ENCODE measurements around the gene CASTOR1. TPM values are rescaled to one million over a fixed set of nuclear protein-coding genes. Genes with fewer than 3 reads are reported as not detected.

The CASTOR1 gene
- total RNA-seq, 2 donors from 2014 or later = 7.5 to 22.6 TPM

DNA sequence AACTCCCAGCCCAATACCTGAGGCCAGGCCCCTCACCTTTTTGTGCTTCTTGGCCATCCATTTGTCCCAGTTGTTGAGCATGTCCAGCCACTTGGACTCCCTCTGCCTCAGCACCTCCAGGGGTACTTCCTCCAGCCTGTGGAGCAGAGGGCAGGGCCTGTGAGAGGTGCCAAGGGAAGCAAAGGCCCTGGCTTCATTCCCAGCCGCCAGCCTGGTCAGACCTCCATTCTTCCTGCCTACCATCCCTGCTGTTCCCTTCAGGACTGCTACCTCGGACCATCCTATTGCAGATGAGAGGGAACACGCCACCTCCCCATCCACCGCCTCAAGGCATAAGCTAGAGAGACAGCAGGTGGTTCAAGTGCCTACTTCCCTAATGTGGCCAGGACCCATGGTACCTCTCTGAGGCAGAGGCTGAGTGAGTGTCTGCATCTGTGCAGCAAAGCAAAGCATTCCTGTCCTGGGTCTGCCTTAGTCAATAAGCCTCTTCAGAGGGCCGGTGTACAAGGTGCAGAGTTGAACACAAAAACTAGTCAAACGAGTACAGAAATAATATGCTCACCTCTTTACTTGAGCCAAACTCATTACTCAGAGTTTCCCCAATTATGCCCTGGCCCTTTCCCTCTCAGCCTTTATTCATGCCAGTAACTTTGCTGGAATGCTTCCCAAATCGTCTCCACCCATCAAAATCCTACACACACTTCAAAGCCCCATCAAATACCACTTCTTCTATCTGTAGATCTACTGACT, 15.4 kb upstream of the CASTOR1 start:
- Histone ChIP-seq H3K36me3 (peaks cover 4% of the 10 kb centered on the region), H3K4me1 (ENCODE audit: control insufficient read depth in 1 of 2, low read depth in 2 of 2) (peaks cover 68 to 88% of the 10 kb centered on the region in 2 donors), H3K27me3 (replicated peaks; ENCODE audit: insufficient read depth) (no peaks in the 10 kb centered on the region), H3K27ac (peak overlapping the region; percentile 81 to 83), H3K9me3 (no peaks in the 10 kb centered on the region), H3K4me3 (peak overlapping the region; percentile 4)
- no peak for DNase-seq (ENCODE audit: low spot score)
- ATAC-seq (ENCODE audit: insufficient number of reproducible peaks, low FRiP score, low read depth) = no peak
- TF ChIP-seq, protein P1, sequence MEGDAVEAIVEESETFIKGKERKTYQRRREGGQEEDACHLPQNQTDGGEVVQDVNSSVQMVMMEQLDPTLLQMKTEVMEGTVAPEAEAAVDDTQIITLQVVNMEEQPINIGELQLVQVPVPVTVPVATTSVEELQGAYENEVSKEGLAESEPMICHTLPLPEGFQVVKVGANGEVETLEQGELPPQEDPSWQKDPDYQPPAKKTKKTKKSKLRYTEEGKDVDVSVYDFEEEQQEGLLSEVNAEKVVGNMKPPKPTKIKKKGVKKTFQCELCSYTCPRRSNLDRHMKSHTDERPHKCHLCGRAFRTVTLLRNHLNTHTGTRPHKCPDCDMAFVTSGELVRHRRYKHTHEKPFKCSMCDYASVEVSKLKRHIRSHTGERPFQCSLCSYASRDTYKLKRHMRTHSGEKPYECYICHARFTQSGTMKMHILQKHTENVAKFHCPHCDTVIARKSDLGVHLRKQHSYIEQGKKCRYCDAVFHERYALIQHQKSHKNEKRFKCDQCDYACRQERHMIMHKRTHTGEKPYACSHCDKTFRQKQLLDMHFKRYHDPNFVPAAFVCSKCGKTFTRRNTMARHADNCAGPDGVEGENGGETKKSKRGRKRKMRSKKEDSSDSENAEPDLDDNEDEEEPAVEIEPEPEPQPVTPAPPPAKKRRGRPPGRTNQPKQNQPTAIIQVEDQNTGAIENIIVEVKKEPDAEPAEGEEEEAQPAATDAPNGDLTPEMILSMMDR (IDR thresholded peaks at IDR 0.05) = no peak

DNA sequence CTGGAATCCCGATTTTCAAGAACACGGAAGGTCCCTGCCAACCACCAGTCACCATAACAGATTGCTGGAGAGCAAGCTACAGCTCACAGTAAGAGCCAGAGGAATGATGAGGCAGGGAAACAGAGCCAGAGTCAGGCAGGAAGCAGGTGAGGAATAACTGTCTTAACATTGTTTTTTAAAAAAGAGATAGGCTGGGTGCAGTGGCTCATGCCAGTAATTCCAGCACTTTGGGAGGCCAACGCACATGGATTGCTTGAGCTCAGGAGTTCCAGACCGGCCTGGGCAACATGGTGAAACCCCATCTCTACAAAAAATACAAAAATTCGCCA, 13.5 kb upstream of the CASTOR1 start:
- Histone ChIP-seq H3K4me1 (ENCODE audit: control insufficient read depth in 1 of 2, low read depth in 2 of 2) (peaks cover 53 to 81% of the 10 kb centered on the region in 2 donors), H3K4me3 (no peak overlapping the region), H3K27ac (peak overlapping the region; percentile 81 to 83), H3K36me3 (peaks cover 21% of the 10 kb centered on the region), H3K9me3 (no peaks in the 10 kb centered on the region), H3K27me3 (replicated peaks; ENCODE audit: insufficient read depth) (no peaks in the 10 kb centered on the region)
- ATAC-seq (ENCODE audit: insufficient number of reproducible peaks, low FRiP score, low read depth) (no peak), DNase-seq (ENCODE audit: low spot score) (no peak)
- TF ChIP-seq, protein P1 (IDR thresholded peaks at IDR 0.05) = no peak

DNA sequence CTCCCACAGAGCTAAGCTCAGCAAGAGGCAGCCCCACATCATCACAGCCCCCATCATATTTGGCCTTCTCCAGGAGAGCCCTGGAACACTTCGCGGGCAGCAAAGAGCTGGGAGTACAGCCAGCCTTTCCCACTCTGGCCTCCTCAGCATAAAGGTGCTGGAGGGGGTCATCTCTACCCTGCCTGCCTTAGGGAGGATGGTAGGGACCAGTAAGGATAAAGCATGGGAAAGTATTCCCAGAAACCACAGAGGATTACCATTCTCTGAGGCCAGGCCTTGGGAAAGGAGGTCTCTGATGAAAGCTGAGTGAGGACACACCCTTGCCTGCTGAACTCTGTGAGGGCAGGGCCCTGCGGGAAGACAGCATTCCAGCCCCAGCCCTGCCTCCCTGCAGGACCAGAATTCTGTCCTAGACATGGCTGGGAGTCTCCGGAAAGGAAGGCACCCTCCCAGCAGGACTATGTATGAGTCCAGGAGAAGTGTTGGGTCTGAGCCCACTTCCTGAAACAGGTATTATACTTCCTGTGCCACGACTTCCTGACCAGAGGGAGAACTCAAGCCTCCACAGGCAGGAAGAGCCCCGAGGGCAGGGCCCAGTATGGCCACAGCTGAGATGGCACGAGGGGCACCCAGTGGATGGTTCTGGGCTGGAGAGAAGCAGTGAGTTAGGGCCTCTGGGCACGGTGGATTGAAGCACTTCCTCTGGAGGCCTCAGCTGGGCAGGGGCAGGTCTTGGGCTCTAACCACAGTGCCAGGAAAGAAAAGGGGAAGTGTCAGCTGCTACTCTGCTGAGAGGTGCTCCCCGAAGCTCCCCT, 12.9 kb upstream of the CASTOR1 start:
- Histone ChIP-seq H3K36me3 (peaks cover 27% of the 10 kb centered on the region), H3K9me3 (no peaks in the 10 kb centered on the region), H3K27ac (peak overlapping the region; percentile 81 to 83), H3K4me1 (ENCODE audit: control insufficient read depth in 1 of 2, low read depth in 2 of 2) (peaks cover 53 to 81% of the 10 kb centered on the region in 2 donors), H3K4me3 (no peak overlapping the region), H3K27me3 (replicated peaks; ENCODE audit: insufficient read depth) (no peaks in the 10 kb centered on the region)
- no peak for DNase-seq (ENCODE audit: low spot score)
- ATAC-seq (ENCODE audit: insufficient number of reproducible peaks, low FRiP score, low read depth) = no peak
- TF ChIP-seq, protein P1 (IDR thresholded peaks at IDR 0.05) = no peak

DNA sequence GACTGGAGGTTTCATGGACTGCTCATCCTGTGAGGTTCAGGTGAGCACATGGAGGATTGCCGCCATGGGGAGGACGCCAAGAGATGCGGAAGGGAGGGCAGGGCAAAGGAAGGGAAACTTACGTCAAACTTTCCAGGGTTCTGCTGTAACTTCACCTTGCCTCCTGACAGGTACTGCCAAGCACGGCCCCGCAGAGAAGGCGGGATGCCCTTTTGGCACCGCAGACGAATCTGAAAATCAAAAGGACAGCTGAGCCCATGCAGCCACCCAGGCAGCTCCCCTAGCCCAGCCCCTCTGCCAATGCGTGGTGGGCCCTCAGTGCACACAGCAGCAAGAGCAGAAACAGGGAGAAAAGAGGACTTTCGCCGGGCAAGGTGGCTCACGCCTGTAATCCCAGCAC, 10.0 kb upstream of the CASTOR1 start:
- no peak for DNase-seq (ENCODE audit: low spot score)
- TF ChIP-seq, protein P1 (IDR thresholded peaks at IDR 0.05) = no peak
- Histone ChIP-seq H3K27me3 (replicated peaks; ENCODE audit: insufficient read depth) (no peaks in the 10 kb centered on the region), H3K4me1 (ENCODE audit: control insufficient read depth in 1 of 2, low read depth in 2 of 2) (peaks cover 26 to 55% of the 10 kb centered on the region in 2 donors), H3K4me3 (no peak overlapping the region), H3K27ac (peak overlapping the region in 1 of 2 donors; percentile 18), H3K9me3 (no peaks in the 10 kb centered on the region), H3K36me3 (peaks cover 55% of the 10 kb centered on the region)
- ATAC-seq (ENCODE audit: insufficient number of reproducible peaks, low FRiP score, low read depth) = no peak

DNA sequence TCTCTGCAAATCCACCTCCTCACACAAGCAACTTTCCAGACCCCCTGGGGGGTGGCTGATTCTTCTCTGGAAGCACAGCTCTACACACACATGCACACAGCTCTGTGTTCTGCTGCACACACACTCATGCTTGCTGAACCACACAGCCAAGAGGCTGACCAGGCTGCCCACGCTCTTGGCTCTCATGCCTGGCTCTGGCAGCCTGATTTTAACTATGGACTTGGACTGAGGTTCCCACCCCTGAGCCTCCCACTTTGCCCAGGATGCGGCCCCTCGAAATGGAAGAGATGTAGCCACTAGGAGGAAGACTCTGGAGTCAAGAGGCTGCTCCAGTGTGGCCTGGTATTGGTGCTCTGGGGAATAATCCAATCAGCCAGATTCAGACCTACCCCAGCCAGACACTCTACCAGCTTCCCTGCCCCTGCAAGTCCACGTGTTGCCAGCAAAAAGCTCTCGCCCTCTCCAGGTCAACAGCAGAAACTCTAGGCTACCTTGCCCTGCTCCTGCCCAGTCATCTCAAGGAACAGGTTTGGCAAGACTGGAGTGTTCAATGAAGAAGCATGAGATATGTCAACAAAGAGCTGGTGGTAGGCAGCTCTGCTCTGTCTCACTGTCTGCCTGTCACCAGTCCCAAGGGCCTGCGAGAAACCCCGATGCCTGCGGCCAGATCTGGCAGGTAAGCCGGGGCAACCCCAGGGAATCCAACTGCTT, 8.8 kb upstream of the CASTOR1 start:
- TF ChIP-seq, protein P1 (IDR thresholded peaks at IDR 0.05) = no peak
- DNase-seq (ENCODE audit: low spot score) = no peak
- Histone ChIP-seq H3K9me3 (no peaks in the 10 kb centered on the region), H3K27ac (peak overlapping the region in 1 of 2 donors; percentile 34), H3K4me3 (no peak overlapping the region), H3K36me3 (peaks cover 67% of the 10 kb centered on the region), H3K27me3 (replicated peaks; ENCODE audit: insufficient read depth) (no peaks in the 10 kb centered on the region), H3K4me1 (ENCODE audit: control insufficient read depth in 1 of 2, low read depth in 2 of 2) (peaks cover 16 to 43% of the 10 kb centered on the region in 2 donors)
- no peak for ATAC-seq (ENCODE audit: insufficient number of reproducible peaks, low FRiP score, low read depth)
